GM21528 (cell line): ENCODE measurements around the gene VPS39.
"Not testable (repeated sequence)": the region's sequence is repeated elsewhere in the genome, so short reads cannot be mapped to it uniquely, and the experiment has no call there.

ENCODE experiments used
- ATAC-seq: cut with Tn5 transposase; IDR thresholded peaks from one replicate; pipeline ENCODE4 v1.9.1; 2021; ENCODE audit warnings: mild to moderate bottlenecking, moderate library complexity; ENCODE audit not compliant: unreplicated experiment, low FRiP score

VPS39 gene, protein sequence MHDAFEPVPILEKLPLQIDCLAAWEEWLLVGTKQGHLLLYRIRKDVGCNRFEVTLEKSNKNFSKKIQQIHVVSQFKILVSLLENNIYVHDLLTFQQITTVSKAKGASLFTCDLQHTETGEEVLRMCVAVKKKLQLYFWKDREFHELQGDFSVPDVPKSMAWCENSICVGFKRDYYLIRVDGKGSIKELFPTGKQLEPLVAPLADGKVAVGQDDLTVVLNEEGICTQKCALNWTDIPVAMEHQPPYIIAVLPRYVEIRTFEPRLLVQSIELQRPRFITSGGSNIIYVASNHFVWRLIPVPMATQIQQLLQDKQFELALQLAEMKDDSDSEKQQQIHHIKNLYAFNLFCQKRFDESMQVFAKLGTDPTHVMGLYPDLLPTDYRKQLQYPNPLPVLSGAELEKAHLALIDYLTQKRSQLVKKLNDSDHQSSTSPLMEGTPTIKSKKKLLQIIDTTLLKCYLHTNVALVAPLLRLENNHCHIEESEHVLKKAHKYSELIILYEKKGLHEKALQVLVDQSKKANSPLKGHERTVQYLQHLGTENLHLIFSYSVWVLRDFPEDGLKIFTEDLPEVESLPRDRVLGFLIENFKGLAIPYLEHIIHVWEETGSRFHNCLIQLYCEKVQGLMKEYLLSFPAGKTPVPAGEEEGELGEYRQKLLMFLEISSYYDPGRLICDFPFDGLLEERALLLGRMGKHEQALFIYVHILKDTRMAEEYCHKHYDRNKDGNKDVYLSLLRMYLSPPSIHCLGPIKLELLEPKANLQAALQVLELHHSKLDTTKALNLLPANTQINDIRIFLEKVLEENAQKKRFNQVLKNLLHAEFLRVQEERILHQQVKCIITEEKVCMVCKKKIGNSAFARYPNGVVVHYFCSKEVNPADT

DNA sequence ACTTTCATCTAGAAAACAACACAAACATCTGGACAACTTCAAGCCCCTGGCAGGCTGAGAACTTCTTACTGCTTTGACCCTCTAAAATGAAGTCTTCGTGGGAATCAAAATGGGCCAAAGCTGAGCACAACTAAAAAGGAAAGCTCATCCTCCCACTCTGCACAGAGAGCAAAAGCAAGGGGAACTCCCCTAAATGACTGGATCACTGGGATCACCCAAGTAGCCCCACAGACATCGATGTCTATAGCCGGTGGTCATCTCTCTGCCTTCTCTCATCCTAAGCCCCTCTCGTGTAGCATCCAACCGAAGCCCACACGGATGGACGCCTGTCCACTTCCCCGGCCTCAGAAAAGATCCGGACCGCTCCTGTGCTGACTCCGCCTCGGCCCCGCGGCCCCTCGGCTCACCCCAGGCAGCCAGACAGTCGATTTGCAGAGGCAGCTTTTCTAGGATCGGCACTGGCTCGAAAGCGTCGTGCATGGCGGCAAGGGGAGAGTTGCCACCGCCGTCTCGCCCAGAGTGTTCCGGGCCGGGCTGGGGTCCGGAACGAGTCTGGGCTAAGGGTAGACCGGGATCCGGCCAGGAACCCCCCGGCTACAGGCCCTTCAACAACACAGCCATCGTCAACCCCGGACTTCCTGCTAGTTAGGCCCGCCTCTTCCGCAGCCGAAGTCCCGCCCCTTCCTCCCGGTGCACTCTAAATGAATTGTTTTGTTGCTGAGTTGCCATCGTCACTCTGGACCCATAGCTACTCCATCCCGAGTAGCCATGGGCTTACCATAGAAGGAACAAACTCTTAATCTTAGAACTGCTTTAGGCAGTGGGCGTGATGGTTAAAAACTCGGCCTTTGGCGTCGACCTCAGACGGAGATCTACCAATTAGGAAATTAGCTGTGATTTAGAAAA is at the start of gene VPS39:
Gene VPS39 (minus strand): TSS at position 631 of the 906 bp plus-strand sequence. CDS start 151 bp downstream, at position 480.
- peak; percentile 88 for ATAC-seq

DNA sequence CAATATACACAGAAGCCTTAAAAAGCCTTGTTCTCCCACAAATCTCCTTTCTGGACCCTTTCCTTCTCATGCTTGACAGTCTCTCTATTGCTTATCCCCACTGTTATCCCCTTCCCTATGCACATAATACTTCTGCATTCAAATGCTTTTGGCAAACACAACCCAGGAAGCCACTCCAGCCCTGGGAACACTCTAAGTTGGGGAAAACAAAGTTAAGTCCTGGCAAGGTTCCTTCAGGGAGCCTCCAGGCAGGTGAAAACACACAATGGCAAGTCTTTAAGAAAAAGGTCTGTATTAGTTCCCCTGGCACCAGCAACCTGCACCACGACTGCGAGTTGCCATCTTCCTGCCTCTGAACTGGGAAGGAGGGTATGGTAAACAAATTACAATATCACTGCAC is 45.2 kb upstream of the VPS39 start:
- no peak for ATAC-seq

DNA sequence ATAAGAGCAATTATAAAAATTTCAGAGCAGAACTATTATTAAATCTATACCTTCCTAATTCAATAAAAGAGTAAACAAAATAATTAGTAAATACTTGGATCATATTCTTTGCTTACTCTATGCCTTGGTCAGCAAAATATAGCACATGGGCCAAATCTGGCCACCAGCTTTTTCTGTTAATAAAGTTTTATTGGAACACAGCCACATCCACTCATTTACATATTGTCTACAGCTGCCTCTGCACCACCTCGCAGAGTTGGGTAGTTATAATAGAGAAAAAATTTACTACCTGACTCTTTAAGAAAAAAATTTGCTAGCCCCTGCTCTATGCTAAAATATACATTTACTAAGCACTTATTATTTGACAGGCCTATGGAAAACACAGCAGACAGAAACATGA is 32.7 kb upstream of the VPS39 start:
- ATAC-seq = no peak

DNA sequence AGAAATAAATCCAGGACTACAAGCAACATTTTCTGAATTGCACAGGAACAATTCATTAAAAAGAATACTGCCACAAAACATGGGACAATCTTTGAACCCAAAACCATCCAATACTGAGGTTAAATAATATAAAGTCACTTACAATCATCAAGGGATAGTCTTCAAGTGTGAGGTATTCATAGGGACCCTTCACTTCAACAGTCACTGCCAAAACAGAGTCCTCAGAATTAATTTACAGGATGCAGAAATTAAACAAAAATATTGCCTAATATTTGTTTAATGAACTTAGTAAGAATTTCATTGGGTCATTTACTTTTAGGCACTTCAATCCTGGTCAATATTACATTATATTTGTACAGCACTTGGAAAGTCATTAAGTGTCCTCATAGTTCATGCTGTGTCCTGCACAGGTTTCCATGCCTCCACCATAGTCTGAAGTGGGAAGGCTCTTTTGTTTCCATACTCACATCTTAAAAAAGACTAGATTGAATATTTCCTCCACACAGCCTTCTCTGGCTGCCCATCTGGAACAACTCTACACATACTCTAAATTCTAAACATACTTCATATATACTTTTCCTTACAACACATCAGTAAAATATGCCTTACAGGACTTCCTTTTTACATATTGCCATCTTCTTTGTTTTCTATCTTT is 31.6 kb upstream of the VPS39 start:
- no peak for ATAC-seq

DNA sequence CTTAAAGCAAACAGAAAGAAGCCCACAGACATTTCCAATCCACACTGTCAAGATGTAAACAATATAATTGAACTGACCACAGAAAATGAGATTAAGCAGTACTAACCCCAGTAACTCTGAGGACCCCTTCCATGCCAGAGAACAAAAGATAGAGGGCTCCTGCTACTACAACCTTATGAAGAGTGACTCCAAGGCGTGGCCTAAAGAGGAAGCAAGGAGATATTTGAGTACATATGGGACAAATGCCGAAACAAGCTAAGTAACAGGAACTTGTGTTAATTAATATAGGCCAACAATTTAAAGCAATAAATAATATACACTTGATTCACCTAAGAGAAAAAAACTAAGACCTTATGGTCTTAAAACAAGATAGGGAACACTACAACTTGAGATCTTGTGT is 25.0 kb upstream of the VPS39 start:
- no peak for ATAC-seq

DNA sequence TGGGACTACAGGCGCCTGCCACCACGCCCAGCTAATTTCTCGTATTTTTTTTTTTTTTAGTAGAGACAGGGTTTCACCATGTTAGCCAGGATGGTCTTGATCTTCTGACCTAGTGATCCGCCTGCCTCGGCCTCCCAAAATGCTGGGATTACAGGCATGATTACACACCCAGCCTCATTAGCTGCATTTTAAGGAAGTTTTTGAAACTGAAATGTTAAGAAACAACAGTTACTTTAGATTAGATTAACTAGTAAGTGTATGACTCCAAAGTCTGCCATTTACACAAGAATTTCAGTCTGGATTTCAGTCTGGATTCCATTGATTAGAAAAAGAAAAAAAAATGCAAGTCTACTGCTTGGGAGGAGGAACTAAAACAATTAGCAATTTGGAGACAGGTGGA is 24.5 kb upstream of the VPS39 start:
- no peak for ATAC-seq

DNA sequence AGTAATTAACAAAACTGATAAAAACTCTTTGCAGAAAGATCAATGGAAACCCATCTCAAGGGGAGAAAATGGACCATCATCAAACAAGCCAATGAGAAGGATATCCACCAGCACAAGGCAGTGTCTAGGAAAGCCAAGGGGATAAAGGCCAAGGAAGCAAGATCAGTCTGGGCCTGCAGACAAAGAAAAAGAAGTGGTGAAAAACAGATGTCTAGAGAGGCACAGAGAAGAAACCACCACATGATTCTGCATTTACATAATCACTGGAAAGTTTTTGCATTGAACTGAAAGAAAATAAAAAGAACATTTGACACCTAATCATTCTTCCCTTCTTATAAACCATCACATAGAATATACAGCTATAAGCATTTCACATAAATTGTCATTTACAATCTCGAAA is 23.0 kb upstream of the VPS39 start:
- ATAC-seq = no peak

DNA sequence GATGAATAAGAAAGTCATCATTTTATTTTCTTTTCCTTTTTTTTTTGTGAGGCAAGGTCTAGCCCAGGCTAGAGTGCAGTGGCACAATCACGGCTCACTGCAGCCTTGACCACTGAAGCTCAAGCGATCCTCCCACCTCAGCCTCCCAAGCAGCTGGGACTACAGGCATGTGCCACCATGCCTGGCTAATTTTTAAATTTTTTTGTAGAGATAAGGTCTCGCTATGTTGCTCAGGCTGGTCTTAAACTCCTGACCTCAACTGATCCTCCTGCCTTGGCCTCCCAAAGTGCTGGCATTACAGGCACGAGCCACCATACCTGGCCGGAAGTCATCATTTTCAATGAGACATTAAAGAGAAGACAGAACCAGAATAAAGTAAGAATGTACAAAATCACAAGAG is 20.9 kb upstream of the VPS39 start:
- ATAC-seq = not testable (repeated sequence)

DNA sequence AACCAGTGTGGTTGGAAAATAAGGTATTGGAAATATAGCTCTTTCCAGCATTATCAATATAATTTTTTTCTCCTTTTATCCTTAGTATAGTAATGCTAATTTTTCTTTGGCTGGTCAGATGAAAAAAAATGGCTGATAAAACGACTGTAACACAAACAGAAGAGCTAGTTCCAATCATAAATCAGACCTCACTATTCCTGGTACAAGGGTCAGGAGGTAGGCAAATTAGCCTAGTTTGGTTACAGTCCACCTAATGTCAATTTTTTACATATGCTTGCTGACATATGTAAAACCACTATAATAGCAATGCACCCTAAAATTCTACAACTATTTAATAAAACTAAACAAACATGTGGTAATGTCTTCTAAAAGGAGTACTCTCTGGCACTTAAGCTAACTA is 19.9 kb upstream of the VPS39 start:
- ATAC-seq = no peak

DNA sequence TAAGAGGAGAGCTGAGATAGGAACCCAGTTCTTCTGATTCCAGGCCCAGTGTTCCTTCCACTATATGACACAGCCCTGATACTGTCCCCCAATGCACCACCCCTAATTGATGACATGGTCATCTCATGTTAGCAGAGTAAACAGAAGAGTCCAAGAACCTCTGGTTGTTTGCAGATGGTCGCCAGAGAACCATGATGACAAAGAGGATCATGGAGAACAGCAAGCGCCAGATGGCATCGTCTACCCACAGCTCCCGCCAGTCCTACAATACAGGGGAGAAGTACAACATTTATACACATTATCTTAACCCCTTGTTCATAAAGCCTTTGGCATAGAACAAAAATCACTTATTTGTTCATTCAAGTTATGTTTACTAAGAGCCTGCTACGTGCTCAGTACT is 18.5 kb upstream of the VPS39 start:
- no peak for ATAC-seq

DNA sequence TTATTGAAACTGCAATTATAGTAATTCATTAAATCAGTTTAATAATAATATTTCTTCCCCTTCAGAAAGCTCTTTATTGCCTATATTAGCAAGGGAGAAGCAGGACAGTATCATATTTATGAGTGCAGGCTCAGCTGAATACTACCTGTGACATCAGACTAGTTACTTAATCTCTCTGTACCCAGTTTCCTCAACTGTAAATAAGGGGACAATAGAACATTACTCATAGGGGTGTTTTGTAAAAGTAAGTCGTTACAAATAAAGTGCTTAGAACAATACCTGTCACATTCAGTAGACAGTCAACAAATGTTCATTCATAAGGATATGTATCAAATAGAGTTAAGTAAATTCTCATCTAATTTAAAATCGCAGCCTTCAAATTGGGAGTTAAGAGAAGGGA is 12.1 kb upstream of the VPS39 start:
- no peak for ATAC-seq

DNA sequence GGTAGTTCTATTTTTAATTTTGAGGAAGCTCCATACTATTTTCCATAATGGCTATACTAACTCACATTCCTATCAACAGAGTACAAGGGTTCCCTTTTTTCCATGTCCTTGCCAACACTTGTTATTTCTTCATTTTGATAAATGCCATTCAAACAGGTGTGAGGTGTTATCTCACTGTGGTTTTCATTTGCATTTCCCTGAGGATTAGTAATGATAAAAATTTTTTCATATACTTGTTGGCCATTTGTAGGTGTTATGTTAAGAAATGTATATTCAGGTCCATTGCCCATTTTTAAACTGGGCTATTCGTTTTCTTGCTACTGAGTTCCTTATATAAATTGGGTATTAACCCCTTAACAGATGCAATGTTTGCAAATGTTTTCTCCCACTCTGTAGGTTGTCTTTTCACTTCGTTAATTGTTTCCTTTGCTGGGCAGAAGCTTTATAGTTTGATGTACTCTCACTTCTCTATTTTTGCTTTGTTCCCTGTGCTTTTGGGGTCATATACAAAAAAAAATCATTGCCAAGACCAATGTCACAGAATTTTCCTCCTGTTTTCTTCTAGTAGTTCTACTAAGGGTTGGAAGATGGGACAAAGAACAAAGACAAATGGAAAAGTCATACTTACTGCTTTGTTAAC is 11.0 kb upstream of the VPS39 start:
- ATAC-seq = no peak

DNA sequence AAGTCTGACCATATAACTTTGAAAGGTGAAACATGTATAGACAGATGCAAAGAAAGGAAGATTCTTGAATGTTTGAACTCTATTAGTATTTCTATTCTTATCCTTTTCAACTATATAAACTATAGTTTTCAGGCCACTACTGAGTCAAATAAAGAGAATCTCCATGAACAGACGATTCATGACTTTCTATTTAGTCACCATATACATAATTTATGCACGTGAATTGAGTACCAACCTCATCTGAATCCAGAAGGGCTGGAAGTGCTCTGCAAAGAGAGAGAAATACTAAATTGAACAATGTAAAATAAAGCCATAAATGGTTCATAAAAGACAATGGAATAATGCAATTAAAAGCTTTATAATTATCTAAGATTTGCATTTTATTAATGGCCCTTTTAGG is 9.5 kb upstream of the VPS39 start:
- ATAC-seq = no peak

DNA sequence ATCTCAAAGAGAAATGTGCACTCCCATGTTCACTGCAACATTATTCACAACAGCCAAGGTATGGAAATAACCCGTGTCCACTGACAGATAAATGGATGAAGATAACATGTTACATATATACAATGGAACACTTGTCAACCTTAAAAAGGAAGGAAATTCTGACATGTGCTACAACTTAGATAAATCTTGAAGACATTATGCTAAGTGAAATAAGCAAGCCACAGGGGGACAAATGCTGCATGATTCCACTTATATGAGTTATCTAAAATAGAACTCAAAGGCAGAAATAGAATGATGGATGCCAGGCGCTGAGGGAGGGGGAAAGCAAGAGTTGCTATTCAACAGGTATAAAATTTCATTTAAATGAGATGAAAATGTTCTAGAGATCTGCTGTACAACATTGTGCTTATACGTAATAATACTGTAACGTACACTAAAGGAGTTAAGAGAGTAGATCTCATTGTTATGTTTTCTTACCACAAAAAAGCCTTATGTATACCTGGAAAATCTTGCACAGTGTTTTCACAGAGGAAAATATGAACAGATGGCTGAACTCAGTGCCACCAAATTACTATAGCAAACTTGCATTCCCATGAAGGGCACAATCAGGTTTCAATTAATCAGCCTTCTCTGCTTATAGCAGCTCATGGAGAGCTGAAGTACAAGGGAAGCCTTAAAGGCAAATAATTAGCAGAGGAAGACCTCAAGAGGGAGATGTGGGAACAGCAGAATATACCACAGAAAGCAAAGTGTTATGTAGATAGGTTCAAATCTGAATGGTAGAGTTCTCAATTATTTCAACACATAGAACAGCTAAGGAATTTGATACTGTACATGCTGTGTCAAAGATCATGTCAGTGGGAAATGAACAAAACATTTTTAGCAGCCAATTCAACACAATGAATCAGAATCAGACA is 8.1 kb upstream of the VPS39 start:
- ATAC-seq = no peak

DNA sequence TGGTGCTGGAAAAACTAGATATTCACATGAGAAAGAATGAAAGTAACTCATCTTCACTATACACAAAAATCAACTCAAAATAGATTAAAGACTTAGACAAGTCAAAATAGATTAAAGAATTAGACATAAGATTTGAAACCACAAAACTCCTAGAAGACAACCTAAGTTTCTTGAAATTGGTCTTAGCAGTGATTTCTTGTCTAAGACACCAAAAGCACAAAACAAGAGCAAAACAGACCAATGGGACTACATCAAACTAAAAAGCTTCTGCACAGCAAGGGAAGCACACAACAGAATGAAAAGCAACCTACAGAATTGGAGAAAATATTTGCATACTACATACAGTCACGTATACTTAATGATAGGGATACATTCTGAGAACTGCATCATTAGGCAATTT is 6.5 kb upstream of the VPS39 start:
- ATAC-seq = no peak

DNA sequence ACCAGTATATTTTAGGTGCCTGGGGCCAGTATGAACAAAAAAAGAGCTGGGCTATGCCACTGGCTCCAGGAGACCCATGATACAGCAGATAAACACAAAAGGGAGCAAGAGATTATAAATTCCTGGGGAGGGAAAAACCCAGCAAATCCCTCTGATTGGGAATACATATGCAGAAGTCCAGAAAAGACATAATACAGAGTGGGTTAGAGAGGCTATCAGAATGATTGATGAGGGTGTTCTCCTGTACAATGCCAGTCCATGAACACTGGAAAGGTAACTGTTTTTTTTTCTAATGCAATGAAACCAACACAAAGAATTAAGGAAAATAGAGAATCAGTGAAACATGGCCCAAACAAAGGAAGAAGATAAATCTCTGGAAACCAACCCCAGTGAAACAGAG is 5.4 kb upstream of the VPS39 start:
- no peak for ATAC-seq

DNA sequence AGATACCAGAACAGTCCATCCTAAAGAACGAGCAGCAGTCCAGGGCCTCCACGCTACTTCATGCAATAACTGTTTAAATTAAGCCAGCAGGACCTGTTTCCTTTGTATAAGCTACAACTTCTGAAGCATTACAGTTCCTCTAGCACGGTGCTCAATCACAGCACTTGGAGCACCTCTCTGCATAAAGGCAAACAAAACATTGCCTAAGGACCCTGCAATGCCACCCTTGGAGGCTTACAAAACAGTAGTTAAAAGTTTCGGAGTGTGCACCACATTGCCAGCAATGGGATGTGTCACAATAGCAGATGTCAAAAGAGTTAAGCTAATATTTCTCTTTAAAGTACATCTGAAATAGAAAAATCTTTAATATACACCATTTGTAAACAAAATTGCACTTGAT is 2.6 kb upstream of the VPS39 start:
- no peak for ATAC-seq

DNA sequence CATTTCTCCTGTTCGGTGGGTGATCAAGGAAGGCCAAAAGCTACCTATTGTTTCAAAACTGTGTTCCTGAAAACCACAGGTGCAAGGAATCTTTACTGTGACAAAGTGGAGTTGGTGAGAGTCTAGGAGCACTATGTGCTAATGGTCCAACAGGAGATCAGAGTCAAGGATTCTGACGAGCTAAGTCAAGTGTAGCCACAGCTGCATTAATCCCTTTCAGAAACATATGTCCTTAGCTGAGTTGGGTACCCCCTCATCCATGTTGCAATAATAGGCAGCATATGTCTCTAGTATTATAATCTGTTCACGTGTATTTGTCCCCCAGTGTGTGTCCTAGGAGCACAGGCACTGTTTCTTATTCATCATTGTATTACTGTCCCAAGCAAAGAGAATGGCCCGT is 1.7 kb downstream of the VPS39 start:
- no peak for ATAC-seq

DNA sequence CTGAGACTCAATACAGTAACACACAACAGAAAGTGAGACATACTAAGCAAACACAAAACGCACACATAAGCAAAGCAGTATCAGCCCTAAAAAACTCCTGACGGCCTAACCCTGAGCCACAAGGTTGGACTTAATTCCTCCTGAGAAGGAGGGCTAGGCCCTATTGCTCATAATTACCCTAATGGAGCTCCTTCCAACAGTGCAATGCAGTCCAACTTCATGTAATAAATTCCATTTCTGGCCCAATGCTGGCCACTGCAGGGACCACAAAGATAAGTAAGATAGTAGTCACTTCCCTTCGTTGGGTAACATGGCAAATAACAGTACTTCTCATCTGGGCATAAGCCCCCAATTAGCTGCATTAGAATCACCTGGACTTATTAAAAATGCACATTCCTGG is 4.2 kb downstream of the VPS39 start:
- ATAC-seq = no peak
